PC-3 (cell line): ENCODE data around the gene EIF5. TPM values are rescaled to one million over a fixed set of nuclear protein-coding genes. Genes with fewer than 3 reads are reported as not detected.

Experiments
- ATAC-seq: fragments of 200-7000 bp; cut with Tn5 transposase; 2 replicates; pipeline ENCODE4 v1.9.1; 2020; ENCODE audit warnings: mild to moderate bottlenecking, moderate library complexity
- BruUV-seq: library from RNA; stranded (reverse); fragments of 400-500 nt; replicated peaks from 2 replicates; lab custom pipeline; 2021; lab: Mats Ljungman, UMichigan
- CTCF ChIA-PET: fragments of 300-600 bp; sonication (Branson Sonifier 250); formaldehyde crosslinking; loops from one replicate; lab custom pipeline; 2022; ENCODE audit warnings: antibody characterized with exemption; lab: Charles Lee
- POLR2A ChIA-PET: fragments of 300-600 bp; sonication (Branson Sonifier 250); formaldehyde crosslinking; loops from one replicate; lab custom pipeline; 2022; ENCODE audit warnings: antibody characterized with exemption; ENCODE audit not compliant: unreplicated experiment; lab: Charles Lee
- DNase-seq: peaks from one replicate; pipeline ENCODE4 v3.0.0-alpha.2; 2015
- H2AFZ ChIP-seq: fragments of 300-600 bp; sonication (generic); 2 replicates; pipeline ENCODE4 v1.6.0; 2016; ENCODE audit warnings: antibody characterized with exemption, low read length
- H3F3A ChIP-seq: fragments of 300-600 bp; sonication (generic); one replicate; pipeline ENCODE4 v1.6.0; 2017; ENCODE audit warnings: antibody characterized with exemption, low read length, control low read depth, mild to moderate bottlenecking; ENCODE audit not compliant: unreplicated experiment
- H3K27ac ChIP-seq: fragments of 300-600 bp; sonication (generic); 2 replicates; pipeline ENCODE4 v1.5.1; 2016; ENCODE audit warnings: mild to moderate bottlenecking, low read length
- H3K27me3 ChIP-seq: fragments of 300-600 bp; sonication (generic); 2 replicates; pipeline ENCODE4 v1.6.1; 2016; ENCODE audit warnings: low read length, mixed read lengths
- H3K36me3 ChIP-seq: fragments of 300-600 bp; sonication (generic); 2 replicates; pipeline ENCODE4 v1.6.1; 2016; ENCODE audit warnings: low read depth, mixed run types, low read length, mixed read lengths
- H3K4me1 ChIP-seq: fragments of 300-600 bp; sonication (generic); 2 replicates; pipeline ENCODE4 v1.5.1; 2016; ENCODE audit warnings: low read length; ENCODE audit not compliant: insufficient read depth
- H3K4me2 ChIP-seq: fragments of 300-600 bp; sonication (generic); 2 replicates; pipeline ENCODE4 v1.6.0; 2016; ENCODE audit warnings: low read length
- H3K4me3 ChIP-seq: fragments of 300-600 bp; sonication (generic); 2 replicates; pipeline ENCODE4 v1.5.1; 2016; ENCODE audit warnings: mild to moderate bottlenecking, low read length, mixed read lengths
- H3K79me2 ChIP-seq: fragments of 300-600 bp; sonication (generic); 2 replicates; pipeline ENCODE4 v1.6.1; 2017; ENCODE audit warnings: low read length, mixed read lengths
- H3K9ac ChIP-seq: fragments of 300-600 bp; sonication (generic); 2 replicates; pipeline ENCODE4 v1.6.0; 2016; ENCODE audit warnings: mild to moderate bottlenecking, low read length
- H3K9me2 ChIP-seq: fragments of 300-600 bp; sonication (generic); replicated peaks from 2 replicates; pipeline ENCODE4 v1.6.1; 2016; ENCODE audit warnings: mixed run types, low read length, mixed read lengths
- H3K9me3 ChIP-seq: fragments of 300-600 bp; sonication (generic); 2 replicates; pipeline ENCODE4 v1.6.1; 2016; ENCODE audit warnings: low read length, mixed read lengths
- H4K20me1 ChIP-seq: fragments of 300-600 bp; sonication (generic); 2 replicates; pipeline ENCODE4 v1.6.1; 2016; ENCODE audit warnings: low read length, mixed read lengths
- CTCF ChIP-seq: fragments of 300-600 bp; sonication (generic); conservative IDR thresholded peaks from 2 replicates; pipeline ENCODE4 v1.5.1; 2017; ENCODE audit warnings: antibody characterized with exemption, low read depth, mild to moderate bottlenecking, low read length
- EZH2 ChIP-seq: fragments of 300-600 bp; sonication (generic); IDR thresholded peaks from one replicate; pipeline ENCODE4 v1.6.1; 2017; ENCODE audit warnings: antibody characterized with exemption, mild to moderate bottlenecking, low read length; ENCODE audit not compliant: unreplicated experiment
- EZH2phosphoT487 ChIP-seq: fragments of 300-600 bp; sonication (generic); IDR thresholded peaks from 2 replicates; pipeline ENCODE4 v1.6.1; 2018; ENCODE audit warnings: mild to moderate bottlenecking, antibody characterized with exemption, low read length, borderline replicate concordance
- intact Hi-C: fragments of 100-400 bp; cut with micrococcal nuclease; formaldehyde crosslinking; loops from 2 replicates; pipeline ENCODE4 v1.9.0; 2023
- total RNA-seq: library from RNA; depleted of rRNA; stranded (reverse); fragments of >200 nt; gene quantifications from 2 replicates; pipeline ENCODE4 v1.2.3, GENCODE V29; 2014

The EIF5 gene
- total RNA-seq, 1 experiment from 2014 or later, result 216 TPM

GRCh38 chr14:103290961-103291360 is 43.1 kb upstream of the EIF5 start:
- H3K4me2 ChIP-seq, result no peak overlapping the region
- no peaks in the 10 kb centered on the region for H3K79me2 ChIP-seq
- 0 out of 2 replicates have a peak, but pooled peaks cover 5% of the 10 kb centered on the region for H3K4me1 ChIP-seq
- H3K27ac ChIP-seq, result no peak overlapping the region
- intact Hi-C loops, result loop anchor here (5.0 kb wide), 2 partner anchors 104 to 164 kb away; no protein-coding TSS in a partner anchor
- TF ChIP-seq CTCF (no peak), EZH2phosphoT487 (no peak), EZH2 (no peak)
- no peaks in the 10 kb centered on the region for H3K9me2 ChIP-seq
- ChIA-PET CTCF (interaction anchor here (1.5 kb wide), 1 partner anchor 186 kb away, joined by 5 read pairs; no protein-coding TSS in a partner anchor), POLR2A (no interaction called here)
- H3F3A ChIP-seq, result no peaks in the 10 kb centered on the region
- H2AFZ ChIP-seq, result no peak overlapping the region
- H3K27me3 ChIP-seq, result no peaks in the 10 kb centered on the region
- BruUV-seq, result no TSS peak
- no peak overlapping the region for H3K9ac ChIP-seq
- DNase-seq, result no peak
- no peak overlapping the region for H3K4me3 ChIP-seq
- H3K36me3 ChIP-seq, result no peaks in the 10 kb centered on the region
- no peak for ATAC-seq
- H3K9me3 ChIP-seq, result no peaks in the 10 kb centered on the region
- no peaks in the 10 kb centered on the region for H4K20me1 ChIP-seq

GRCh38 chr14:103292426-103293374 is 41.3 kb upstream of the EIF5 start:
- DNase-seq (peak; percentile 84), ATAC-seq (peak; percentile 80)
- Histone ChIP-seq H3K4me2 (no peak overlapping the region), H3K4me3 (no peak overlapping the region), H3K36me3 (no peaks in the 10 kb centered on the region), H3K9me2 (no peaks in the 10 kb centered on the region), H4K20me1 (no peaks in the 10 kb centered on the region), H3K79me2 (no peaks in the 10 kb centered on the region), H3K9ac (no peak overlapping the region), H3K4me1 (peaks cover 13% of the 10 kb centered on the region), H3K9me3 (no peaks in the 10 kb centered on the region), H3K27me3 (no peaks in the 10 kb centered on the region), H3F3A (no peaks in the 10 kb centered on the region), H2AFZ (no peak overlapping the region), H3K27ac (no peak overlapping the region)
- BruUV-seq, result no TSS peak
- POLR2A ChIA-PET, result no interaction called here
- TF ChIP-seq EZH2phosphoT487 (no peak), CTCF (peak; percentile 95)
- intact Hi-C loops, result loop anchor here (1.0 to 5.0 kb wide), 3 partner anchors 105 to 187 kb away; no protein-coding TSS in a partner anchor
- CTCF ChIA-PET, result interaction anchor here (0.7 kb wide), 1 partner anchor 188 kb away, joined by 6 read pairs; no protein-coding TSS in a partner anchor
